Fibroblast of pulmonary artery (primary cell): ENCODE measurements around the gene ATP1B4.

Source experiments
- DNase-seq: peaks from one replicate; pipeline ENCODE4 v3.0.0-alpha.2; 2010; ENCODE audit warnings: low read depth
- H3K4me3 ChIP-seq: replicated peaks from 2 replicates; pipeline ENCODE4 v1.5.1; 2011; ENCODE audit warnings: low read depth, mild to moderate bottlenecking, control low read depth, low read length, moderate library complexity
- CTCF ChIP-seq: IDR thresholded peaks from 2 replicates; pipeline ENCODE4 v1.5.1; 2011; ENCODE audit warnings: mild to moderate bottlenecking, control low read depth, low read length, inconsistent platforms; ENCODE audit errors: missing control alignments

Gene ATP1B4

GRCh38 chrX:120428309-120428708, 66.4 kb downstream of the ATP1B4 start:
- no peak for TF ChIP-seq CTCF
- H3K4me3 ChIP-seq, result no peak overlapping the region
- DNase-seq, result peak; percentile 12

- no peak for DNase-seq
Observed at GRCh38 chrX:120429776-120430540, 68.1 kb downstream of the ATP1B4 start.

More at GRCh38 chrX:120429776-120430540, 68.1 kb downstream of the ATP1B4 start:
- no peak for TF ChIP-seq CTCF
- H3K4me3 ChIP-seq, result no peak overlapping the region
